GM23248 (cell line): Measurements from ENCODE around the gene SUPT7L. TPM values are rescaled to one million over a fixed set of nuclear protein-coding genes. Genes with fewer than 3 reads are reported as not detected.

ENCODE experiments used
- DNase-seq: peaks from one replicate; pipeline ENCODE4 v3.0.0-alpha.2; 2015
- H2AFZ ChIP-seq: fragments of 200-600 bp; sonication (generic); 2 replicates; pipeline ENCODE4 v1.6.1; 2016; ENCODE audit warnings: antibody characterized with exemption
- H3F3A ChIP-seq: fragments of 200-600 bp; sonication (generic); 2 replicates; pipeline ENCODE4 v1.6.1; 2016; ENCODE audit warnings: mild to moderate bottlenecking, antibody characterized with exemption, mixed run types; ENCODE audit not compliant: insufficient read depth
- H3K27ac ChIP-seq: fragments of 200-600 bp; sonication (generic); 2 replicates; pipeline ENCODE4 v1.5.1; 2016; ENCODE audit warnings: mild to moderate bottlenecking
- H3K27me3 ChIP-seq: fragments of 200-600 bp; sonication (generic); replicated peaks from 2 replicates; pipeline ENCODE4 v1.6.1; 2016; ENCODE audit warnings: mild to moderate bottlenecking; ENCODE audit not compliant: insufficient read depth
- H3K36me3 ChIP-seq: fragments of 200-600 bp; sonication (generic); 2 replicates; pipeline ENCODE4 v1.6.1; 2016; ENCODE audit warnings: low read depth, mild to moderate bottlenecking
- H3K4me1 ChIP-seq: fragments of 200-600 bp; sonication (generic); 2 replicates; pipeline ENCODE4 v1.6.1; 2016; ENCODE audit warnings: mild to moderate bottlenecking; ENCODE audit not compliant: insufficient read depth
- H3K4me2 ChIP-seq: fragments of 200-600 bp; sonication (generic); one replicate; pipeline ENCODE4 v1.6.1; 2016; ENCODE audit warnings: mild to moderate bottlenecking; ENCODE audit not compliant: unreplicated experiment
- H3K4me3 ChIP-seq: fragments of 200-600 bp; sonication (generic); 2 replicates; pipeline ENCODE4 v1.5.1; 2016; ENCODE audit warnings: mild to moderate bottlenecking
- H3K79me2 ChIP-seq: fragments of 200-600 bp; sonication (generic); 2 replicates; pipeline ENCODE4 v1.6.1; 2016; ENCODE audit warnings: mild to moderate bottlenecking; ENCODE audit not compliant: insufficient read depth
- H3K9ac ChIP-seq: fragments of 200-600 bp; sonication (generic); 2 replicates; pipeline ENCODE4 v1.6.1; 2016; ENCODE audit warnings: mild to moderate bottlenecking
- H3K9me2 ChIP-seq: fragments of 200-600 bp; sonication (generic); 2 replicates; pipeline ENCODE4 v1.6.1; 2016; ENCODE audit warnings: mixed run types, mild to moderate bottlenecking, moderate library complexity; ENCODE audit not compliant: insufficient read depth
- H3K9me3 ChIP-seq: fragments of 200-600 bp; sonication (generic); one replicate; pipeline ENCODE4 v1.6.1; 2017; ENCODE audit warnings: low read depth
- H4K20me1 ChIP-seq: fragments of 200-600 bp; sonication (generic); 2 replicates; pipeline ENCODE4 v1.6.0; 2016; ENCODE audit not compliant: insufficient read depth
- EZH2 ChIP-seq: fragments of 200-600 bp; sonication (generic); IDR thresholded peaks from 2 replicates; pipeline ENCODE4 v1.6.1; 2018; ENCODE audit warnings: antibody characterized with exemption, mild to moderate bottlenecking; ENCODE audit not compliant: insufficient read depth, poor library complexity, severe bottlenecking
- EZH2phosphoT487 ChIP-seq: fragments of 200-600 bp; sonication (generic); IDR thresholded peaks from 2 replicates; pipeline ENCODE4 v1.6.1; 2018; ENCODE audit warnings: antibody characterized with exemption, moderate library complexity, mild to moderate bottlenecking, low read depth; ENCODE audit not compliant: insufficient read depth
- WGBS, 2 experiments: methylation state at CpG; one replicate each; pipeline ENCODE4 v1.1.6; 2015 to 2017; ENCODE audit warnings: low lambda C conversion rate in 2 of 2, low coverage in 1 of 2; ENCODE audit errors: missing lambda C conversion rate in 2 of 2; 5-methylcytosine and 5-hydroxymethylcytosine counted together
- in situ Hi-C: fragments of 300-500 bp; cut with MboI; formaldehyde crosslinking; loops from 2 replicates; pipeline ENCODE4 v1.15.0; 2020
- polyA plus RNA-seq: library from polyadenylated mRNA; unstranded; fragments of >200 nt; fragmentation: Nextera tagmentation; extraction: Ambion mirVana; gene quantifications from 2 replicates; pipeline ENCODE4 v1.2.1, GENCODE V29; 2016
- total RNA-seq: library from RNA; depleted of rRNA; stranded (reverse); fragments of >200 nt; shearing (Covaris generic); gene quantifications from 2 replicates; pipeline ENCODE4 v1.2.3, GENCODE V29; 2014

SUPT7L gene
- total and polyA plus RNA-seq, 2 experiments from 2014 or later, result 23.3 to 24.6 TPM

- no peak overlapping the region for H3K9ac ChIP-seq
- H3K27me3 ChIP-seq, result no peaks in the 10 kb centered on the region
- no peaks in the 10 kb centered on the region for H3K9me2 ChIP-seq
- H3K36me3 ChIP-seq, result no peaks in the 10 kb centered on the region
- H4K20me1 ChIP-seq, result no peaks in the 10 kb centered on the region
- no peak overlapping the region for H3K27ac ChIP-seq
- 43 to 47% methylated on average over 1 of the region's 1 CpG for WGBS, 2 experiments
- H3K4me2 ChIP-seq, result no peak overlapping the region
- no peak overlapping the region for H3K4me3 ChIP-seq
- DNase-seq, result no peak
- peaks cover 35% of the 10 kb centered on the region for H3F3A ChIP-seq
- peaks cover 47% of the 10 kb centered on the region for H3K4me1 ChIP-seq
- TF ChIP-seq EZH2phosphoT487 (no peak), EZH2 (no peak)
- no peaks in the 10 kb centered on the region for H3K79me2 ChIP-seq
- in situ Hi-C loops, result no loop called here
- H3K9me3 ChIP-seq, result no peaks in the 10 kb centered on the region
- no peak overlapping the region for H2AFZ ChIP-seq
These were observed 38.9 kb upstream of the SUPT7L start for GRCh38 chr2:27702302-27702701.

DNA sequence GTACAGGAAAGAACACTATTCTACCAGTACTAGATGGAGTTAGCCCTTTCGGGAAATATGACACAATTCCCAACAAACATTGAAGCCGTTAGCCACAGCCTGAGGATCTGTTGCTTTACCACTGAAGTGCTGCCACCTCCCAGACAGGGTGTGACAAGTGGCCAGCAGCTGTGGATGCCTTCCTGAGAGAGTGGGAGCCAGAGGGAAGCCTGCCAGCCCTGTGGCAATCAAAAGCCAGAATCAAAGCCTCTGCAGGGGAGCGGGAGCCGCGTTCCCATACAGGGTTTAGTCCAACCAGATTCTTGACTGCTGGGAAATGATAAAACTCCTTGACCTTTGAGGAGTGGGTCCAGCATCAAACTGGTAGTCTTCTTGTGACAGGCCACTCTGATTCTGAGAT, 38.3 kb upstream of the SUPT7L start:
- H3K27me3 ChIP-seq, result no peaks in the 10 kb centered on the region
- H3K4me2 ChIP-seq, result no peak overlapping the region
- peaks cover 29% of the 10 kb centered on the region for H3F3A ChIP-seq
- in situ Hi-C loops, result no loop called here
- no peak overlapping the region for H3K4me3 ChIP-seq
- TF ChIP-seq EZH2phosphoT487, result no peak
- TF ChIP-seq EZH2, result no peak
- no peak overlapping the region for H2AFZ ChIP-seq
- H3K9me2 ChIP-seq, result no peaks in the 10 kb centered on the region
- peak; percentile 40 for DNase-seq
- H3K4me1 ChIP-seq, result peaks cover 42% of the 10 kb centered on the region
- H3K27ac ChIP-seq, result no peak overlapping the region
- H3K9me3 ChIP-seq, result no peaks in the 10 kb centered on the region
- WGBS, 2 experiments, result 26 to 39% methylated on average over 5 of the region's 5 CpGs
- H4K20me1 ChIP-seq, result no peaks in the 10 kb centered on the region
- H3K9ac ChIP-seq, result no peak overlapping the region
- H3K79me2 ChIP-seq, result no peaks in the 10 kb centered on the region
- H3K36me3 ChIP-seq, result no peaks in the 10 kb centered on the region

DNA sequence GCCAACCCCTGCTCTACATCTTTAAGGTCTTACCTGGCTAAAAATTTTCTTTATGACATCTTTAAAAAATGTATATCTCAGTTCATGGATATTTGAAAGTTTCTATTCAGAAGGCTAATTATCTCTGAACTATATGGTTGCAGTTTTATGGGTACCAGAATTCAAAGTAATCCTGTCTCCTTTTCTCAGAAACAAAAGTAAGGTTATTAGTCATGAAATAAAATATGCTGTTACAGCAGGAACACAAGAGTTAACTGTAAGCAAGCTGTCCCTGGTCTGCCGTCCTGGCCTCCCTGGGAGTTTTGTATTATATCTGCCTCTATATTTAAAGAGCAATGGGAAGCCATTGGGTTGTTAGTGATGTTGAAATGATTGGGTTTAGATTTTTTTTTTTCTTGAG, 34.2 kb upstream of the SUPT7L start:
- 68 to 73% methylated on average over 1 of the region's 1 CpG for whole genome bisulfite sequencing, 2 experiments

GRCh38 chr2:27690052-27690451, 26.6 kb upstream of the SUPT7L start:
- H3K27me3 ChIP-seq, result no peaks in the 10 kb centered on the region
- in situ Hi-C loops, result no loop called here
- H2AFZ ChIP-seq, result no peak overlapping the region

More for the DNA sequence above, 34.2 kb upstream of the SUPT7L start:
- H3K4me2 ChIP-seq, result no peak overlapping the region
- 0 out of 2 replicates have a peak, but pooled peaks cover 8% of the 10 kb centered on the region for H3K4me1 ChIP-seq
- H3K9me2 ChIP-seq, result no peaks in the 10 kb centered on the region
- no peak overlapping the region for H3K27ac ChIP-seq
- no peak overlapping the region for H2AFZ ChIP-seq
- H3K9me3 ChIP-seq, result no peaks in the 10 kb centered on the region
- in situ Hi-C loops, result no loop called here
- H3K4me3 ChIP-seq, result no peak overlapping the region
- H3K36me3 ChIP-seq, result no peaks in the 10 kb centered on the region
- H3K9ac ChIP-seq, result no peak overlapping the region
- DNase-seq, result no peak
- no peaks in the 10 kb centered on the region for H3K79me2 ChIP-seq
- H4K20me1 ChIP-seq, result no peaks in the 10 kb centered on the region
- H3F3A ChIP-seq, result no peaks in the 10 kb centered on the region; the same call in 1 of the 2 replicates
- H3K27me3 ChIP-seq, result no peaks in the 10 kb centered on the region
- TF ChIP-seq EZH2phosphoT487, result no peak
- TF ChIP-seq EZH2, result no peak

GRCh38 chr2:27689424-27689823, 26.0 kb upstream of the SUPT7L start:
- no peaks in the 10 kb centered on the region for H3K79me2 ChIP-seq
- H3K4me3 ChIP-seq, result no peak overlapping the region
- no peaks in the 10 kb centered on the region for H3K9me2 ChIP-seq
- no peaks in the 10 kb centered on the region for H4K20me1 ChIP-seq
- peaks cover 30% of the 10 kb centered on the region for H3K36me3 ChIP-seq
- DNase-seq, result no peak
- peaks cover 6% of the 10 kb centered on the region; the same call in 1 of the 2 replicates for H3F3A ChIP-seq
- no peak overlapping the region for H3K4me2 ChIP-seq
- no peak overlapping the region for H2AFZ ChIP-seq
- TF ChIP-seq EZH2phosphoT487 (no peak), EZH2 (no peak)
- no peaks in the 10 kb centered on the region for H3K4me1 ChIP-seq
- in situ Hi-C loops, result no loop called here
- H3K9me3 ChIP-seq, result no peaks in the 10 kb centered on the region
- H3K27me3 ChIP-seq, result no peaks in the 10 kb centered on the region
- H3K27ac ChIP-seq, result no peak overlapping the region
- WGBS, 2 experiments, result 98% methylated on average over 2 of the region's 2 CpGs
- no peak overlapping the region for H3K9ac ChIP-seq

More at GRCh38 chr2:27690052-27690451, 26.6 kb upstream of the SUPT7L start:
- H3K9ac ChIP-seq, result no peak overlapping the region
- no peaks in the 10 kb centered on the region for H3K79me2 ChIP-seq
- no peaks in the 10 kb centered on the region for H3K9me3 ChIP-seq
- H3K36me3 ChIP-seq, result peaks cover 27% of the 10 kb centered on the region
- no peak for TF ChIP-seq EZH2
- TF ChIP-seq EZH2phosphoT487, result no peak
- no peak overlapping the region for H3K4me3 ChIP-seq
- DNase-seq, result no peak
- peaks cover 6% of the 10 kb centered on the region; the same call in 1 of the 2 replicates for H3F3A ChIP-seq
- H3K27ac ChIP-seq, result no peak overlapping the region
- no peaks in the 10 kb centered on the region for H3K9me2 ChIP-seq
- no peak overlapping the region for H3K4me2 ChIP-seq
- H3K4me1 ChIP-seq, result no peaks in the 10 kb centered on the region
- H4K20me1 ChIP-seq, result no peaks in the 10 kb centered on the region
